HG02943 (cell line): ENCODE results near the gene ACTR3.
"Not testable (repeated sequence)": the region's sequence is repeated elsewhere in the genome, so short reads cannot be mapped to it uniquely, and the experiment has no call there.

ENCODE experiments used
- ATAC-seq: cut with Tn5 transposase; IDR thresholded peaks from one replicate; pipeline ENCODE4 v1.9.1; 2021; ENCODE audit warnings: mild to moderate bottlenecking, low read depth, moderate library complexity; ENCODE audit not compliant: unreplicated experiment

ACTR3 gene

GRCh38 chr2:113889471-113890252 lies at the start of gene ACTR3:
Gene ACTR3, plus strand, starts transcription at chr2:113890089. Its CDS starts 191 bp downstream, at chr2:113890280.
- peak; percentile 60 for ATAC-seq

- ATAC-seq, result no peak
Observed at GRCh38 chr2:113840518-113840917, 49.4 kb upstream of the ACTR3 start.

GRCh38 chr2:113842919-113843736 lies 46.8 kb upstream of the ACTR3 start:
- ATAC-seq, result no peak

GRCh38 chr2:113843737-113844050 lies 46.2 kb upstream of the ACTR3 start:
- ATAC-seq, result not testable (repeated sequence)

- no peak for ATAC-seq
Observed at GRCh38 chr2:113845261-113845660, 44.6 kb upstream of the ACTR3 start.

GRCh38 chr2:113845796-113846195 lies 44.1 kb upstream of the ACTR3 start:
- ATAC-seq, result not testable (repeated sequence)

GRCh38 chr2:113846429-113846828 lies 43.5 kb upstream of the ACTR3 start:
- ATAC-seq, result no peak

GRCh38 chr2:113847144-113847543 lies 42.7 kb upstream of the ACTR3 start:
- no peak for ATAC-seq

GRCh38 chr2:113848758-113849415 lies 41.0 kb upstream of the ACTR3 start:
- ATAC-seq, result no peak

GRCh38 chr2:113850687-113851086 lies 39.2 kb upstream of the ACTR3 start:
- ATAC-seq, result no peak

- no peak for ATAC-seq
Observed at GRCh38 chr2:113851640-113852039, 38.2 kb upstream of the ACTR3 start.

GRCh38 chr2:113854208-113854607 lies 35.7 kb upstream of the ACTR3 start:
- no peak for ATAC-seq

- ATAC-seq, result no peak
Observed at GRCh38 chr2:113854970-113855740, 34.7 kb upstream of the ACTR3 start.

- no peak for ATAC-seq
Observed at GRCh38 chr2:113857464-113857863, 32.4 kb upstream of the ACTR3 start.

GRCh38 chr2:113858764-113859163 lies 31.1 kb upstream of the ACTR3 start:
- ATAC-seq, result no peak

- ATAC-seq, result no peak
Observed at GRCh38 chr2:113861740-113862139, 28.1 kb upstream of the ACTR3 start.

GRCh38 chr2:113863144-113863543 lies 26.7 kb upstream of the ACTR3 start:
- no peak for ATAC-seq

- ATAC-seq, result no peak
Observed at GRCh38 chr2:113867571-113867970, 22.3 kb upstream of the ACTR3 start.

GRCh38 chr2:113869253-113869652 lies 20.6 kb upstream of the ACTR3 start:
- ATAC-seq, result no peak

- ATAC-seq, result no peak
Observed at GRCh38 chr2:113872201-113872600, 17.7 kb upstream of the ACTR3 start.

- ATAC-seq, result no peak
Observed at GRCh38 chr2:113873867-113874266, 16.0 kb upstream of the ACTR3 start.
